Fibroblast of skin of abdomen (primary cell): ENCODE data around the gene ELK4. TPM values are rescaled to one million over a fixed set of nuclear protein-coding genes. Genes with fewer than 3 reads are reported as not detected.

Experiments used
- DNase-seq: peaks from one replicate; pipeline ENCODE4 v3.0.0-alpha.2; 2013
- polyA plus RNA-seq, 2 experiments: library from polyadenylated mRNA; unstranded; fragments of 120-200 nt; gene quantifications; one replicate each; pipeline ENCODE4 v1.2.1, GENCODE V29; 2013; ENCODE audit not compliant: insufficient read length in 2 of 2

ELK4 gene, protein sequence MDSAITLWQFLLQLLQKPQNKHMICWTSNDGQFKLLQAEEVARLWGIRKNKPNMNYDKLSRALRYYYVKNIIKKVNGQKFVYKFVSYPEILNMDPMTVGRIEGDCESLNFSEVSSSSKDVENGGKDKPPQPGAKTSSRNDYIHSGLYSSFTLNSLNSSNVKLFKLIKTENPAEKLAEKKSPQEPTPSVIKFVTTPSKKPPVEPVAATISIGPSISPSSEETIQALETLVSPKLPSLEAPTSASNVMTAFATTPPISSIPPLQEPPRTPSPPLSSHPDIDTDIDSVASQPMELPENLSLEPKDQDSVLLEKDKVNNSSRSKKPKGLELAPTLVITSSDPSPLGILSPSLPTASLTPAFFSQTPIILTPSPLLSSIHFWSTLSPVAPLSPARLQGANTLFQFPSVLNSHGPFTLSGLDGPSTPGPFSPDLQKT
- 14.5 TPM for polyA plus RNA-seq (2013, experiment 1 of 2; ENCODE audit: insufficient read length)
- polyA plus RNA-seq (2013, experiment 2 of 2; ENCODE audit: insufficient read length), result 13.8 TPM

DNA sequence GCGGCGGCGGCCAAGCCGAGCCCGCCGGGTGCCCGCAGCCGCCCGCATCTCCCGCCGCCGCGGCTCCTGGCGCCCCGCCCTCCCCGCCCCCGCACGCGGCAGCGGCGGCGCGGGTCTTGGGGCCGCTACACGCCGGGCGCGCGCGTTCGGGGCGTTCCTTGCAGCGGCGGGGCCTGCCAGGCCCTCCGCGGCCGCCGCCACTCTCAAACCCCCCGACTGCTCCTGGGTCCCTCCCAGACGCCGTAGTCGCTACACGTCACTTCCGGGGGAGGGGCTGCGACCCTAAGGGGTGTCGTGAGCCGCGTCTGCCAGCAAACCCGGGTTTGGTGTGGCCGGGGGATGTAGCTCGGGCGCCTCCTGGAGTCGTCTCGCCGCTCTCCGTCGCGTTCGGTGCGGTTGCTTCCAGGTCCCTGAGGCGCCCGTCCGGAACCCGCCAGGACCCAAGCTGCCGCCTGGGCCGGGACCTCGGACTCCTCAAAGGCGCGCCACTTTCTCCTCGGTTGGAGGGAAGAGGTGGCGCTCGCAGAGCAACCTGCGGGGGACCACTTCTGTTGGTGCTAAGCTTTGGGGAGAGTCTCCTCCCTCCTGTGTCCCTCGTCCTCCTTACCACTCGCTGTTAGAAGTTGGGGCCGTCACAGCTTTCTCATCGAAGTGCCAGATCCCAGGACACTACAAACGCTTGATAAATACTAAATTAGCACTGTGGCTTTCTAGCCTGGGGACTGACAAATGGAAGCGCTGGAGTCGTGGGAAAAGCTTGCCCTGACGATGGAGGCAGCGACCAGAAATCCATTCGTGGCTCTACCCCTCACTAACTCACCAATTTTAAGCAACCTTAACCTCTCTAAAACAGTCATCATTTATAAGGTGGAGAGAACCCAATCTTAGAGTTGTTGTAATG is at the start of gene ELK4:
ELK4 (minus strand) TSS at position 244 of the 901 bp plus-strand sequence. CDS start 8,129 bp downstream, outside the sequence.
- DNase-seq, result peak; percentile 98

GRCh38 chr1:205681364-205681763 is 49.6 kb upstream of the ELK4 start:
- no peak for DNase-seq

- DNase-seq, result peak; percentile 33
These were observed 48.5 kb upstream of the ELK4 start, which contains the start of gene SLC45A3 for GRCh38 chr1:205680073-205680851. Gene SLC45A3 (minus strand): TSS chr1:205680509. CDS start chr1:205664656, 15,853 bp downstream.

GRCh38 chr1:205678286-205679111 is 46.7 kb upstream of the ELK4 start:
- DNase-seq, result no peak

GRCh38 chr1:205677167-205677566 is 45.4 kb upstream of the ELK4 start:
- no peak for DNase-seq

DNA sequence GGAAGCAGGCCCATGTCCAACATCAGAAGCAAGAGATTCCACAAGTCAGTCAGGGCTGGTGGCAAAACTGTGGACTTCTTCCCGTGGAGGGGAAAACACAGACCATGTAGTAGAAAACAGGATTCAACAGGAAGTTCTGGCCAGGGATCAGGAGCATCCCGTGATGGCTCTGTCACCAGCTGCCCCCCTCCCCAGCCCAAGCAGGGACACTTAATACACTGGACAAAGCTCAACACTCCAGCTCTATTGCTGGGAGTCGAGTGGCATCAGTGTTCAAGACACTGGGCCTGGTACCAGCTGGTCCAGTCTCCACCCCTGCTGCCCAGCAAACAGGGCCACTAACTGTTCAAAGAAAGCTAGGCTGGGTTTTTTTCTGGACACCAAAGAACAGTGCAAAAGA is 44.8 kb upstream of the ELK4 start:
- DNase-seq, result no peak

DNA sequence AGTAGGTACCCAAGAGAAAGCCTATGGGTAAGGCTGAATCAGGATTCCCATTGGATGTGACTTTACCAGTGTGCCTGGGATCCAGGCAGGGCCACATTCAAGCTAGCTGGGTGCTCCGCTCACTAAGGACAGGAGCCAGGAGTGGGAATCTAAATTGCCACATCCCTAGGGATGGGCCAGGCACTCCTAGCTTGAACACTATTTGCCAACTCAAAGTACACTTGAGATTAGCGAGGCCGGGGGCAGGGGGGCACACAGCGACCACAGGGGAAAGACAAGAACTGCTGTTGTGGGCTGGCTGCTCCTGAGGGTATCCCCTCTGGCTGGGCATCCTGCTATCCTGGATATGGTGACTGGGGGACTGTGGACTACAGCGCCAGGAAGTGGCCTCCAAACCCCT is 44.2 kb upstream of the ELK4 start:
- no peak for DNase-seq

DNA sequence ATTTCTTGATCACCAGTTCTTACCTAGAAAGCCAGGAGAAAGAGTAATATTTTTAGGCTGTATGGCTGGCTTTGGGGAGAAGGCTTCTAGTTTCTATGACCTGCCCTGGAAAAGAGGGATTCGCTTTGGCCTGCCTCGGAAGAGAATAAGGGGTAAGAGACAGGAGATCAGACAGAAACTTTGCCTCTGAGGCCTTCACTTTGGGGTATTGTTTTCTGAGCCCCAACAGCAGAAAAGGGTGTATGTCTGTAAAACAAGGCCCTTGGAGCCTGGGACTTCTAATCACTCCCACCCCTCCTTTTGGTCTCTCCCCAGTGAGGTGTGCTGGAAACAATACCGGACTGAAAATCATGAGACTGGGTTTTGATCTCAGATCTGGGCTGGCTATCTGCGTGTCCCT is 43.4 kb upstream of the ELK4 start:
- no peak for DNase-seq

GRCh38 chr1:205672970-205673369 is 41.2 kb upstream of the ELK4 start:
- DNase-seq, result no peak

DNA sequence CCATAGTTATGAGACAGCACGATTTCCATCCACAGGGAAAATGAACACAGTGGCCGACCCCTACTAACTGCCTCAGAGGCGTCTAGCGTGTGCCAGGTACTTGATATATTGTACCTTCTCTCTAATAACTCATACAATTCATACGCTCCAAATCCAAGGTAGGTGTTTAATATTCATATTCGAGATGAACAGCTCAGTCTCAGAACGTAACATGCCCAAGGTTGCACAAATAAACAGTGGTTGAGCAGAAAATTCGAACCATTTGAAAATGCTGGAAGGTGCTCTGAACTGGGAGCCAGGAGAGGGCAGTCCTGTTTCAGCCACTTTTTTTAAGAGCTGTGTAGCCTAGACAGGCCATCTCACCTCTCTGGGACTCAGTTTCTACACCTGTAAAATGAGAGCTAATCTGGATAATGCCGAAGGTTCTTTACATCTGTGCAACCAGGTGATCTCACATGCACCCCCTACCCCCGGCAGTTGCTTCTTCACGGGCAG is 40.6 kb upstream of the ELK4 start:
- no peak for DNase-seq

- DNase-seq, result no peak
These were observed 39.0 kb upstream of the ELK4 start for GRCh38 chr1:205670611-205671430.

GRCh38 chr1:205670150-205670446 is 38.3 kb upstream of the ELK4 start:
- DNase-seq, result no peak

- no peak for DNase-seq
These were observed 37.7 kb upstream of the ELK4 start for GRCh38 chr1:205669341-205670149.

DNA sequence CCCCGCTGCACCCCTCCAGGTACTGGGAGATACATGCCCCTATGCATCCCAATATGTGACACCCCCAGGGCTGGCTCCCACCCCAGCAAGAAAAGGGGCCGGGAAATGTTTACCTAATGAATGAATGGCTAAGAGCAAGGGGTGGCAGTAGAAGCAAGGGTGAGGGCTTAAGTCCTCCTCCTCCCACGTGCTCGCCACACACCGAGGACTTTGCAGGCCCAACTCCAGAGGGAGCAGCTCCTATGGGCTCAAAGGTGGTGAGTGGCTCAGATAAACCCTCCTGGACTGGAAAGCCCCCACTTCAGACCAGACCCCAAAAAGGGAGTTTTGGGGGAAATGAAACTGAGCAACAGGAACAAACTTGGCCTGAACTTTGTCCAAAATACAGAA is 37.1 kb upstream of the ELK4 start:
- DNase-seq, result no peak

DNA sequence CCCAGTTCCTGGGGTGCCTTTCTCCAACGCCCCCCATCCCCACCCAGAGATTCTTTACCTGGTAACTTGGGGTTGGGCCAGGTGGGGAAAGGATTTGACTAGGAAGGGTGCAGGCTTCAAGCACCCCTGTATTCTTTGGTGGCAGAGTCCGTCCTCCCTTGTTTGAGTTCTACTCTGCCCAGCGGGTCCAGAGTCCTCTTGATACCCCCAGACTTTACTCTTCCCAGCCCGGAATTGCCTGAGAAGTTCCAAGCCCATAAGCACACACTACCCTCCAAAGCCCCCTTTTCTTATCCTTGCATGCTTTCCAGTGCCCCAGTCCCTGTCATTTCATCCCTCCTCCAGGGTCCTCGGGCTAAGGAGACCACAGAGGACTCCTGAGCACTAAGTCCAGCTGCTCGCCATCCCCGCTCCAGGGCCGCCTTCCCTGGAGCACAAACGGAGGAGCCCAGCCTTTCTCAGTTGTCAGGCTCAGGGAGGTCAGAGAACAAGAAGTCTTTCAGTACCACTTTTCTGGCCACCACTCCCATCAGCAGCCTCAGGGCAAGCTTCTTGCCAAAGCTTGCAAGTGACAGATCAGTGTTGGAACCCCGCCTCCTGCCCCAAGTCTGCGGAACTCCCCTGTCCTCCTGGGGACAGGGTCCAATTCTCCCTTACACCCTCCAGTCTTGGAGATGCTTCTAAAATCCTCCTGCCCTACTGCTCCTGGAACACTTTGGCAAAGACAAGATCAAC is 36.3 kb upstream of the ELK4 start:
- DNase-seq, result no peak

GRCh38 chr1:205666372-205667166 is 34.8 kb upstream of the ELK4 start:
- no peak for DNase-seq

GRCh38 chr1:205665201-205666045 is 33.6 kb upstream of the ELK4 start:
- no peak for DNase-seq
